MM.1S (cell line): ENCODE measurements around the gene FAM229A.

Source experiments
- DNase-seq: peaks from one replicate; pipeline ENCODE4 v3.0.0-alpha.2; 2015
- H2AFZ ChIP-seq: fragments of 300-600 bp; sonication (generic); 2 replicates; pipeline ENCODE4 v1.6.0; 2016; ENCODE audit warnings: antibody characterized with exemption, low read length
- H3F3A ChIP-seq: fragments of 300-600 bp; sonication (generic); 2 replicates; pipeline ENCODE4 v1.6.1; 2016; ENCODE audit warnings: mild to moderate bottlenecking, antibody characterized with exemption, low read length, moderate library complexity, mixed read lengths; ENCODE audit not compliant: insufficient read depth
- H3K27ac ChIP-seq: fragments of 300-600 bp; sonication (generic); 2 replicates; pipeline ENCODE4 v1.5.1; 2016; ENCODE audit warnings: mild to moderate bottlenecking, low read length
- H3K27me3 ChIP-seq: fragments of 300-600 bp; sonication (generic); replicated peaks from 2 replicates; pipeline ENCODE4 v1.6.0; 2016; ENCODE audit warnings: low read length; ENCODE audit not compliant: insufficient read depth
- H3K36me3 ChIP-seq: fragments of 300-600 bp; sonication (generic); replicated peaks from 2 replicates; pipeline ENCODE4 v1.6.1; 2016; ENCODE audit warnings: mild to moderate bottlenecking, low read length, mixed read lengths; ENCODE audit not compliant: insufficient read depth
- H3K4me1 ChIP-seq: fragments of 300-600 bp; sonication (generic); 2 replicates; pipeline ENCODE4 v1.6.1; 2016; ENCODE audit warnings: low read length, mixed read lengths
- H3K4me2 ChIP-seq: fragments of 300-600 bp; sonication (generic); 2 replicates; pipeline ENCODE4 v1.6.0; 2016; ENCODE audit warnings: low read depth, low read length
- H3K4me3 ChIP-seq: fragments of 300-600 bp; sonication (generic); 2 replicates; pipeline ENCODE4 v1.5.1; 2016; ENCODE audit warnings: low read length, mixed read lengths
- H3K79me2 ChIP-seq: fragments of 300-600 bp; sonication (generic); 2 replicates; pipeline ENCODE4 v1.6.1; 2016; ENCODE audit warnings: mixed run types, low read length, mixed read lengths
- H3K9ac ChIP-seq: fragments of 300-600 bp; sonication (generic); 2 replicates; pipeline ENCODE4 v1.6.1; 2016; ENCODE audit warnings: low read length, mixed read lengths
- H3K9me2 ChIP-seq: fragments of 300-600 bp; sonication (generic); replicated peaks from 2 replicates; pipeline ENCODE4 v1.6.1; 2016; ENCODE audit warnings: mild to moderate bottlenecking, low read length, mixed read lengths; ENCODE audit not compliant: insufficient read depth
- H3K9me3 ChIP-seq: fragments of 300-600 bp; sonication (generic); replicated peaks from 2 replicates; pipeline ENCODE4 v1.6.1; 2016; ENCODE audit warnings: mild to moderate bottlenecking, low read length, mixed read lengths; ENCODE audit not compliant: insufficient read depth
- H4K20me1 ChIP-seq: fragments of 300-600 bp; sonication (generic); 2 replicates; pipeline ENCODE4 v1.6.1; 2016; ENCODE audit warnings: mild to moderate bottlenecking, low read length, moderate library complexity, mixed read lengths; ENCODE audit not compliant: insufficient read depth
- EZH2 ChIP-seq: fragments of 300-600 bp; sonication (generic); optimal IDR thresholded peaks from 2 replicates; pipeline ENCODE3; 2017; ENCODE audit warnings: low read depth, mild to moderate bottlenecking, antibody characterized with exemption, low read length, mixed read lengths
- EZH2phosphoT487 ChIP-seq: fragments of 300-600 bp; sonication (generic); IDR thresholded peaks from 2 replicates; pipeline ENCODE4 v1.6.1; 2018; ENCODE audit warnings: antibody characterized with exemption, low read length
- TF ChIP-seq, protein P1 (sequence below): fragments of 300-600 bp; sonication (generic); IDR thresholded peaks from 2 replicates; pipeline ENCODE4 v1.5.1; 2016; ENCODE audit warnings: antibody characterized with exemption, low read length, mixed read lengths

FAM229A gene

DNA sequence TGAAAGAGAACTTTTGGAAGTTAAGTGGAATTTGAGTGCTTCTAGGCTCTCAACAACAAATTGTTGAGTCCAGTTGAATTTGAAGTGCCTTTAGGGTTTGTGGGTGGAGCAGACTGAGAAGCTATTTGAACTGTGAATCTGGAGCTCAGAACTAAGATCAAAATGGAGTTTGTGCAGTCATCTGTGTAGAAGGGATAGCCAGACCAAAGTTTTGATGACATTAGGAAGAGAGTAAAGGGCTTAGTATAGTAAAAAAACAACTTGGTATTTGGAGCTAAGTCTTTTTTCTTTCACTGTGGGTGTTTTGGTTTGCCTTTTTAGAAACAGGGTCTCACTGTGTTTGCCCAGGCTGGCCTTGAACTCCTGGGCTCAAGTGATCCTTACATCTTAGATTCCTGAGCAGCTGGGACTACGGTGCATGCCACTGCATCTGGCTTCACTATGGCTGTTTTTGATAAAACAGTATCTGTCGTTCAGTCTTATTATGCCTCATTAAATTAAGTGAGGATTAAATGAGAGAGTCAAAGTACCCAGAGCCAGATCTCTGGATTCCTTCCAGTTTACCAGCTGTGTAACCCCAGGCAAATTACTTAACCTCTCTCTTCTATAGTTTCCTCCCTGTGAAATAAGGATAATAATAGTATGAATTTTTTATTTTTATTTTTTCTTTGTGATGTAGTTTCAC is 50.4 kb downstream of the FAM229A start:
- H3K4me3 ChIP-seq: no peak overlapping the region
- H3K9ac ChIP-seq: no peak overlapping the region
- H3K79me2 ChIP-seq: peaks cover 85% of the 10 kb centered on the region
- no peaks in the 10 kb centered on the region for H3K36me3 ChIP-seq
- H3K27me3 ChIP-seq: no peaks in the 10 kb centered on the region
- H3K27ac ChIP-seq: no peak overlapping the region
- no peak overlapping the region for H2AFZ ChIP-seq
- no peak for TF ChIP-seq EZH2phosphoT487
- TF ChIP-seq, protein P1, sequence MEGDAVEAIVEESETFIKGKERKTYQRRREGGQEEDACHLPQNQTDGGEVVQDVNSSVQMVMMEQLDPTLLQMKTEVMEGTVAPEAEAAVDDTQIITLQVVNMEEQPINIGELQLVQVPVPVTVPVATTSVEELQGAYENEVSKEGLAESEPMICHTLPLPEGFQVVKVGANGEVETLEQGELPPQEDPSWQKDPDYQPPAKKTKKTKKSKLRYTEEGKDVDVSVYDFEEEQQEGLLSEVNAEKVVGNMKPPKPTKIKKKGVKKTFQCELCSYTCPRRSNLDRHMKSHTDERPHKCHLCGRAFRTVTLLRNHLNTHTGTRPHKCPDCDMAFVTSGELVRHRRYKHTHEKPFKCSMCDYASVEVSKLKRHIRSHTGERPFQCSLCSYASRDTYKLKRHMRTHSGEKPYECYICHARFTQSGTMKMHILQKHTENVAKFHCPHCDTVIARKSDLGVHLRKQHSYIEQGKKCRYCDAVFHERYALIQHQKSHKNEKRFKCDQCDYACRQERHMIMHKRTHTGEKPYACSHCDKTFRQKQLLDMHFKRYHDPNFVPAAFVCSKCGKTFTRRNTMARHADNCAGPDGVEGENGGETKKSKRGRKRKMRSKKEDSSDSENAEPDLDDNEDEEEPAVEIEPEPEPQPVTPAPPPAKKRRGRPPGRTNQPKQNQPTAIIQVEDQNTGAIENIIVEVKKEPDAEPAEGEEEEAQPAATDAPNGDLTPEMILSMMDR: no peak
- no peak for TF ChIP-seq EZH2
- H3K9me2 ChIP-seq: no peaks in the 10 kb centered on the region
- 0 out of 2 replicates have a peak, but pooled peaks cover 4% of the 10 kb centered on the region for H4K20me1 ChIP-seq
- H3K9me3 ChIP-seq: no peaks in the 10 kb centered on the region
- H3K4me1 ChIP-seq: no peaks in the 10 kb centered on the region
- DNase-seq: no peak
- no peaks in the 10 kb centered on the region for H3F3A ChIP-seq
- H3K4me2 ChIP-seq: no peak overlapping the region
